GM12874 (cell line): Measurements from ENCODE around the gene RHEX.

Experiments used
- CTCF ChIP-seq: IDR thresholded peaks from 2 replicates; pipeline ENCODE4 v1.5.1; 2011; ENCODE audit warnings: low read depth, mild to moderate bottlenecking, control low read depth, low read length, moderate library complexity; ENCODE audit not compliant: insufficient read depth

RHEX gene

DNA sequence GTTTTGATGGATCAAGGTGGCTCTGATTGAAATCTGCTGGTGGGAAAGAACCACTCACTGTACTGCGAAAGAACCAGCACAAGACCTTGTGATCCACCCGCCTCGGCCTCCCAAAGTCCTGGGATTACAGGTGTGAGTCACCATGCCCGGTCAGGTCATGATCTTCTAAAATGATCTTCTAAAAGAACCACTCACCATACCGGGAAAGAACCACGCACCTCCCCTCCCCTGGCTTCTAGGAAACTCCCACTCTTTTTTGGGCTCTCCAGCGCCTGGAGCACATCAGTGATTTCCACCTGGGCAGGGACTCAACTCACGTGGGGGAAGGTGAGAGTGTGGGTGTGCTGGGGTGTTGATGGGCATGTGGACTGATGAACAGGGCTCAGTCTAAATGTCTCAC lies 41.9 kb upstream of the RHEX start:
- no peak for TF ChIP-seq CTCF

- TF ChIP-seq CTCF: 0 out of 2 replicates have a peak, but pooled peaks have one; percentile 1
Observed at GRCh38 chr1:206012086-206012859, 40.7 kb upstream of the RHEX start.

DNA sequence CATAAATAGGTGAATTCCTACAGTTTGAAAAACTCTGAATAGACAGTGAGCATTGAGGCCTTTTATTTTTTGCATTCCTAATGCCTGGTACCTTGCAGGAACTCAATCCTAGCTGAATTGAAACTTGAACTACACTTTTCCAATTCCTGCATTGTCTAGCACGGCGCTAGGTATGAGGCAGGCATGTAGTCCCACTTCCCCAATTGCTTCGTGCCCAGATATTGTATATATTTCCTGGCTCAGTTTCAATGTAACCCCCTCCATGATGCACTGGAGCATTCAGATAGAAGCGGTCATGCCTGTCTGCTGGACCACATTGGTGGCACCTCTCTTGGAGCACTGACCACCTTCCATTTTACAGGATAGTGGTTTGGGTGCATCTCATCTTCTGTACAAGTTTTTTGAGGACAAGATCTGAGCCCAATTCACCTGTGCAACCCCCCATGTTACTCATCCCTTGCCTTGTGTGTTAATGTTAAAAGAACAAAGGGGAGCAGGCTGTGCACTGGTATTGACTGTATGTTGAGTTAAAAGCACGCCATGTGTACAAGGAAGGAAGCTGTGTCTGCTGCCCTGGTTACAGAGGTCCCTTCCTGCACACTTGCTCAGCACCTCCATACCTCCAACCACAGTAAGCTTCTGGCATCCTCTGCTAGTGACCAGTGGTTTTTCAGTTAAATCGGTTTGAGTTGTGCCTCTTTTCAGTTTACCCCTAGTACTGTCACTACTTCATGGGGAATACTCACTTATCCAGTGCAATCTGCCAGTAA lies 39.8 kb upstream of the RHEX start:
- no peak for TF ChIP-seq CTCF

- TF ChIP-seq CTCF: no peak
Observed at GRCh38 chr1:206014601-206015000, 38.4 kb upstream of the RHEX start.

DNA sequence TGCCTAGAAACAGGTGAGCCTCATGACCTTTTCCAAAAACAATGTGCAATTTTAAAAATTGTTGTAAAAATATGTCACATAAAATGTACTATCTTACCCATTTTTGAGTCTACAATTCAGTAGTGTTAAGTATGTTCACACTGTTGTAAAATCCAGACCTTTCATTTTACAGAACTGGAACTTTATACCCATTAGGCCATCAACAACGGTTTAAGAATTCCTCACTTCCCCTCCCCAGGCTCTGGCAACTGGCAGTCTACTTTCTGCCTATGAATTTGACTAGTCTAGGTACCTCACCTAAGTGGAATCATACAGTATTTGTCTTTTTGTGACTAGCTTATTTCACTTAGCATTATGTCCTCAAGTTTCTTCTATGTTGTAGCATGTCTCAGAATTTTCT lies 37.9 kb upstream of the RHEX start:
- TF ChIP-seq CTCF: no peak

DNA sequence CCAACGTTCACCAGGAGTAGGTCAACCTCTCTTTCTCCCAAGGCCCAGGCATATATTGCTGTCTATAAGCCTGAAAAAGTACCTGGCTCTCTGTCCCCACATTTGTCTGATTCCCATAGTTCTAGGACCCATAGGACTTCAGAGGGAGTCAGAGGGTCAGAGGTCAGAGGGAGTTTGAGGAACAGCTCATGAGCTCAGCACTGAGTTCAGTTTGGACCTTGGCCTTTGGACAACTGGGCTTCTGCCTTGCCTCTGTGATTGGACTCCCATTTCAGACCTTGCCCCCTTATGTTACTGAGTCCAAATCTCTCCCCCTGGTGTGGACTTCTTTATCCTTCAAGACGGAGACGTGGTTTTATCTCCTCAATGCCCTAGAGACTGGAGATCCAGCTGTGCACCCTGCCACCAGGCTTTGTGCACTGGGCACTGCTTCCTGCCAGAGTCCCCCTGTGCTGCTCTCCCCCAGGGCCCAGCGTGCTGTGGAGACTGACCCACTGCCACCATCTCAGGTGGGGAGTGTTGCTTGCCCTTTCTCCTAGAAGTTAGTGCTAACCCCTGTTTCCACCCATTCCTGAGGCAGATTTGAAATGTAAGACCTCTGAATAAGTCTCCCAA lies 32.5 kb upstream of the RHEX start:
- TF ChIP-seq CTCF: no peak

- TF ChIP-seq CTCF: no peak
Observed at GRCh38 chr1:206021008-206021625, 31.9 kb upstream of the RHEX start.
